Sigmoid colon (tissue), 4 donors: ENCODE results near the gene SMYD3.

ENCODE experiments used
- EP300 ChIP-seq, 4 donors: sonication (generic); formaldehyde crosslinking; IDR thresholded peaks; one replicate each; pipeline ENCODE4 v1.6.1; 2017; ENCODE audit warnings: antibody characterized with exemption in 4 of 4
- POLR2A ChIP-seq, 2 donors: fragments of 450-650 bp; IDR thresholded peaks; one replicate each; pipeline ENCODE4 v1.6.1; 2016; ENCODE audit warnings: antibody characterized with exemption in 2 of 2, mild to moderate bottlenecking in 2 of 2, moderate library complexity in 2 of 2
- POLR2AphosphoS5 ChIP-seq, 4 donors: sonication (generic); formaldehyde crosslinking; IDR thresholded peaks; one replicate each; pipeline ENCODE4 v1.6.1; 2017; ENCODE audit warnings: antibody characterized with exemption in 4 of 4
- TF ChIP-seq, protein P1 (sequence below), 4 experiments: fragments of 450-650 bp in 3 of 4; fragments of 200-600 bp in 1 of 4; IDR thresholded peaks; one replicate each; pipeline ENCODE4 v1.5.1; 2016 to 2019; ENCODE audit warnings: antibody characterized with exemption in 4 of 4, mild to moderate bottlenecking in 3 of 4, moderate library complexity in 2 of 4

DNA sequence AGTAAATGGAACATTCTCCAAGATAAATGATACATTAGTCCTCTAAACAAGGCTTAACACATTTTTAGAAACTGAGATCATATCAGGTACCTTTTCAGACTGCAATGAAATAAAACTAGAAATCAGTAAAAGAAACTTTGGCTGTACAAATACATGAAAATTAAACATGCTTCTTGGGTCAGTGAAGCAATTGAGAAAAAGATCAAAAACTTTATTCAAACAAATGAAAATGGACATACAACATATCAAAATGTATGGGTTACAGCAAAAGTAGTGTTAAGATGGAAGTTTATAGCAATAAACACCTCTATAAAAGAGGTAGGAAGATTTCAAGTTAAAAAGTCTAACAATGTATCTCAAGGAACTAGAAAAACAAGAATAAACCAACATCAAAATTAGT is 598.5 kb downstream of the SMYD3 start:
- TF ChIP-seq POLR2A (IDR thresholded peaks at IDR 0.05) (no peak), EP300 (IDR thresholded peaks at IDR 0.05) (no peak), POLR2AphosphoS5 (IDR thresholded peaks at IDR 0.05) (no peak)
- TF ChIP-seq, protein P1, sequence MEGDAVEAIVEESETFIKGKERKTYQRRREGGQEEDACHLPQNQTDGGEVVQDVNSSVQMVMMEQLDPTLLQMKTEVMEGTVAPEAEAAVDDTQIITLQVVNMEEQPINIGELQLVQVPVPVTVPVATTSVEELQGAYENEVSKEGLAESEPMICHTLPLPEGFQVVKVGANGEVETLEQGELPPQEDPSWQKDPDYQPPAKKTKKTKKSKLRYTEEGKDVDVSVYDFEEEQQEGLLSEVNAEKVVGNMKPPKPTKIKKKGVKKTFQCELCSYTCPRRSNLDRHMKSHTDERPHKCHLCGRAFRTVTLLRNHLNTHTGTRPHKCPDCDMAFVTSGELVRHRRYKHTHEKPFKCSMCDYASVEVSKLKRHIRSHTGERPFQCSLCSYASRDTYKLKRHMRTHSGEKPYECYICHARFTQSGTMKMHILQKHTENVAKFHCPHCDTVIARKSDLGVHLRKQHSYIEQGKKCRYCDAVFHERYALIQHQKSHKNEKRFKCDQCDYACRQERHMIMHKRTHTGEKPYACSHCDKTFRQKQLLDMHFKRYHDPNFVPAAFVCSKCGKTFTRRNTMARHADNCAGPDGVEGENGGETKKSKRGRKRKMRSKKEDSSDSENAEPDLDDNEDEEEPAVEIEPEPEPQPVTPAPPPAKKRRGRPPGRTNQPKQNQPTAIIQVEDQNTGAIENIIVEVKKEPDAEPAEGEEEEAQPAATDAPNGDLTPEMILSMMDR (IDR thresholded peaks at IDR 0.05) = no peak
